ENCODE measurements around the gene DPM2.

DPM2 gene

DNA sequence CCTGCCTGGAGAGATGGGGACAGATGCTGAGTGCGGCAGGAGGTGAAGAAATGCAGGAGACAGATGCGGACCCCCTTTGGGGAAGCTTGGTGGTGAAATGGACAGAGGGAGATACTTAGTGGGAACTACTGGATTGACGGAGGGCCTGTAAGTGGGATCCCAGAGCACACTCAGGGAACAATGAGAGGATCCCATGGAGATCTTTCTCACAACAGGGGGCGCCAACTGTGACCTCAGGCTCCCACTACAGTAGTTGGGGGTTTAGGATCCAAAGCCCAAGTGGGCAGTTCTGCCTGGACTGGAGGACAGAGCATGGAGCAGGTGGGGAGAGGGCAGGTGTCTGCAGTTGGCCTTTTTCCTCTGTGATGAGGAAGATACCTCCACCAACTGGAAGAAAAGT lies 3.4 kb downstream of the DPM2 start:
- DNase-seq: no peak

- no peak for DNase-seq
These were observed 6.4 kb downstream of the DPM2 start for GRCh38 chr9:127931092-127931881.

DNA sequence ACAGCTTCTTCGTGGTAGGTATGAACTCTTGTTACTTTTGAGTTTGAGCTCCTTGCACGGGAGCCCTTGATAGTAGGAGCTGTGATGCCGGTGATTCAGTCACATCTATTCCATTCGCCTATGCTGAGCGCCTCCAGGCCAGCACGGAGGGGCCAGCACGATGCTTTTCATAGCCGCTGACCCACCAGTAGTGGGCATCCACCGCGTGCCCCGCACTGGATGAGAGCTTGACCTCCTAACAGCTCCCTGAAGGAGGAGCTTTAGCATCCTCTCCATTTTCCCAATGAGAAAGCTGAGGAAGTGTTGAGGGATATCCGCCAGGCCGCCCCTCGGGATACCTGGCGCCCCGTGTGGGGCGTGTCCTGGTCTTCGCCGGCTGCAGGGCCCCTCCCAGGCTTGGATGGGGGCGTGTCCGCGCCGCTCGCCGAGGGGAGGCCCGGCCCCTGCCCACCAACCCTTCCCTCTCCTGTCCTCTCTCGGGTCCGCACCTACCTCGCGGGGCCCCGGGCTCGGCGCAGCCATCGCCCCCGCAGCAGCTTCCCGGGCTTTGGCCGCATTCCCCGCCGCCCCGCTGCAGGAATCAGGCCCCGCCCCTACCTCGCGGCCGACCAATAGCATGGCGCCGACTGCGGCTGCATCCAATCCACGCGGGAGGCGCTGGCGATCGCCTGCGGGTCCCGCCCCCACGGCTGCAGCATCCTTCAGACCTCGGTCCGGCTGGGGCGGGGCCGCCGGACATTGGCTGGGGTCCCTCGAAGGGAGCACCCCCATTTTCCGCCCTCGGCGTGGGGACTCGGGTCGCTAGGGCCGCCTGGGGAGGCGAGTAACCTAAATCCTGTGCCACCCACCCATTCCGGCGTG lies 7.2 kb downstream of the DPM2 start, which contains the start of gene PIP5KL1:
PIP5KL1 (minus strand) TSS at position 547 of the 861 bp plus-strand sequence; CDS start at position 522, 25 bp downstream.
- DNase-seq: no peak

- no peak for DNase-seq
These were observed 8.1 kb downstream of the DPM2 start for GRCh38 chr9:127929625-127929979.

DNA sequence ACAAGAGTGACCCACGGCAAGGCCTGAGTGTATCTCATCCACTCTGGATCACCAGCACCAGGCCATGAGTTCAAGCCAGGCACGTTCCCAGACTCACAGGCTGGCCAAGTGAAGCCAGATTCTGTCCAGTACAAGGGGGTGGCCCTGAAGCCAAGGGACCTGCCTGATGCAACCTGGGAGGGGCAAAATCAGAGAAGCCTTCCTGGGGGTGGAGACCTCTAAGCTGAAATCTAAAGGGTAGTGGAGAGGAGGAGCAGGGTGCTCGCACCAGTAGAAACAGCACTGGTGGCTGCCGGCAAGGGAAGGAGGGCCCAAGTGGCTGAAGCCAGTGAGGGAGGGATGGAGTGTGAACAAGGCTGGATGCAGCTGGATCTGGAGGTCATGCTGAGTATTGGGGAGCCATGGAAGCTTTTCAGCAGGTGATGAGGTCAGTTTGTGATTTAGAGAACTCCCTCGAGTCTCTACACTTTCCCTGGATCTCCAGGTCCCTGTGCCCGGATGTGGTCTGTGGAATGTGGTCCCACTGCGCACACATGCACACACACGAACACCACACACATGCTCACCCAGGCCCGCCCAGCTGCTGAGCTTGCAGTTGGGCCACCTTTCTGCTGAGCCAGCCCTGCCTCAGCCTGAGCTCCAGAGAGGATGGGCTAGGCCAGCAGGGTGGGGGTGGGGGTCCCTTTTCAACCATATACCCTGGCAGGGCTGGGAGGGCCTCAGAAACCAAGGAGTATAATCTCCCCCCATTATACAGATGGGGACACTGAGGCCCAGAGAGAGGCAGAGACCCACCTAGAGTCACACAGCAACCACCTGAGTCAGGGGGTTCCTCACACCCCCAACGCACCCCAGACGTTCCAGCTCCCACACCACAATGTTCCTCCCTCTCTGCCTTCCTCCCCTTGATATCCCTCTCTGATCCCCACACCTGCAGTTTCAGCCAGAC lies 8.7 kb downstream of the DPM2 start:
- no peak for DNase-seq

GRCh38 chr9:127927988-127928675 lies 9.5 kb downstream of the DPM2 start:
- no peak for DNase-seq

- no peak for DNase-seq
These were observed 10.3 kb downstream of the DPM2 start for GRCh38 chr9:127927201-127927987.

GRCh38 chr9:127926906-127927200 lies 10.8 kb downstream of the DPM2 start:
- DNase-seq: no peak

GRCh38 chr9:127925959-127926905 lies 11.4 kb downstream of the DPM2 start:
- DNase-seq: no peak

- DNase-seq: no peak
These were observed 12.8 kb downstream of the DPM2 start for GRCh38 chr9:127924736-127925444.

DNA sequence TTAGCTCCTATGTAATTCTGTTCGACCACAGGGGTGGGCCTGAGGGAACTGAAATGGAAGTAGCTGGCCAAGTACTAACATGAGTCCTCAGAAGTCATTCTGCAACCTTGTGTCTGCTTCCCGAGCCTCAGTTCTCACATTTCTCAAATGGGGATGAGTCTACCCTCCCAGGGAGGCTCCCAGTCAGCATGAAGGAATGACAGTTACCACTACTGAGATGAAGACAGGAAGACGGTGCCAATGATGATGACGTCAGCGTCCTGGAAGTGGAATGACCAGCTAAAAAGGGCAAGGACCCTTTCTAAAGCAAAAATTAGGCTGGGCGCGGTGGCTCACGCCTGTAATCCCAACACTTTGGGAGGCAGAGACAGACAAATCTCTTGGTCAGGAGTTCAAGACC lies 13.9 kb downstream of the DPM2 start:
- no peak for DNase-seq

DNA sequence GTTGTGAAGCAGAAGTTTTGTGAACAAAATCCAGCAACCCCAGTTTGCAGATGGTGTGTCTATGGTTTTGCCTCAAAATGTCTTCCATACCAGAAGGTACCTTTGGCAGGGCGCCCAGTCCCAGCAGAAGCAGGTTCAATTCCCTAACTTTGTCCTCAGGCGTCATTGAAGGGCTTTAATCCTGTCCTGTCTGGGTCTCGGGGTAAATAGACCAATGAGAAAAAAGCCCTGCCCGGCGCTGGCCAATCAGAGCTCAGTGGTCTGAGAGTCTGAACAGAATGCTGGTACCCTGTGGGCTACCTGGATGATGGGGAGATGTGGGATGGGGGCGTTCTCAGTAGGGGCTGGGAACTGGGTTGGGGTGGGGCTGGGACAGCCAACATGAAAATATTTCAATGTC lies 14.6 kb downstream of the DPM2 start:
- DNase-seq: no peak

GRCh38 chr9:127921557-127922120 lies 16.0 kb downstream of the DPM2 start:
- DNase-seq: peak; percentile 16 to 50

DNA sequence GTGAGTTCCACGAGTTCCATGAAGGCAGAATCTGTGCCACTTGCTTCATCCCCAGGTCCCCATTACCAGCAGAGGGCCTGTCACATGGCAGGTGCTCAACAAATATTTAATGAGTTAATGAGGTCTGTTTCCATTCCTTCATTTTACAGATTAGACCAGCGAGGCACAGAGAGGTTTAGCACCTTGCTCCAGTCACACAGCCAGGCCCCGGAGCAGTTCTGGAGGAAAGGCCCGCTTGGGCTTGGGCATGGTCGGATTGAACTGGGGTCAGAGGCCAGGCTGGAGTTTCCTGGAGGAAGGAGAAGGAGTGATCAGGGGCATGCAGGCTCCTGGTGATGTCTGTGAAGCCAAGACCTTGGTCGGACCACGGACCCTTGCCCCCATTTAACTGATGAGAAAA lies 16.9 kb downstream of the DPM2 start:
- no peak for DNase-seq

DNA sequence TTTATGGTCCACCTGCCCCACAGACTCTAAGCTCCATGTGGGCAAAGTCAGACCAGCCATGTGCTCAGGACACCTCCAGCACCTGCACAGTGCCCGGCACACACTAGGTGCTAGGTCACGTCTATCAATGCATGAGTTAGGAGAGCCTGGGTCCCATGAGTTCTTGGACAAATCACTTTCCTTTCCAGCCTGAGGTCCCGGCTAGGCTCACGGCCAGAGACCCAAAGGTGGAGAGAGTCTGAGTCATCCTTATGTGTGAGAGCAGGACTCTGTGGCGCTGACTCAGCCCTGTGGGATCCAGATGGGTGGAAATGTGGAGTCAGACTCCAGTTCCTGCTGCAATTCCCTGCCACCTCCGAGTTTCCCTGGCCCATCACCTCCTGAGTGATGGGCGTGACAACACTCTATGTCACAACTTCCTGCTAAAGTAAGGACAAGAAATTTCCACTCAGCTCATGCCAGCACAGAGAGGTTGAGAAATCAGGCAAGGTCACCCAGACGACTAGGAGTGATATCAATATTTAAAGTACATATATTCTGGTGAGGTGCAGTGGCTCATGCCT lies 18.3 kb downstream of the DPM2 start:
- peak; percentile 63 to 79 for DNase-seq

DNA sequence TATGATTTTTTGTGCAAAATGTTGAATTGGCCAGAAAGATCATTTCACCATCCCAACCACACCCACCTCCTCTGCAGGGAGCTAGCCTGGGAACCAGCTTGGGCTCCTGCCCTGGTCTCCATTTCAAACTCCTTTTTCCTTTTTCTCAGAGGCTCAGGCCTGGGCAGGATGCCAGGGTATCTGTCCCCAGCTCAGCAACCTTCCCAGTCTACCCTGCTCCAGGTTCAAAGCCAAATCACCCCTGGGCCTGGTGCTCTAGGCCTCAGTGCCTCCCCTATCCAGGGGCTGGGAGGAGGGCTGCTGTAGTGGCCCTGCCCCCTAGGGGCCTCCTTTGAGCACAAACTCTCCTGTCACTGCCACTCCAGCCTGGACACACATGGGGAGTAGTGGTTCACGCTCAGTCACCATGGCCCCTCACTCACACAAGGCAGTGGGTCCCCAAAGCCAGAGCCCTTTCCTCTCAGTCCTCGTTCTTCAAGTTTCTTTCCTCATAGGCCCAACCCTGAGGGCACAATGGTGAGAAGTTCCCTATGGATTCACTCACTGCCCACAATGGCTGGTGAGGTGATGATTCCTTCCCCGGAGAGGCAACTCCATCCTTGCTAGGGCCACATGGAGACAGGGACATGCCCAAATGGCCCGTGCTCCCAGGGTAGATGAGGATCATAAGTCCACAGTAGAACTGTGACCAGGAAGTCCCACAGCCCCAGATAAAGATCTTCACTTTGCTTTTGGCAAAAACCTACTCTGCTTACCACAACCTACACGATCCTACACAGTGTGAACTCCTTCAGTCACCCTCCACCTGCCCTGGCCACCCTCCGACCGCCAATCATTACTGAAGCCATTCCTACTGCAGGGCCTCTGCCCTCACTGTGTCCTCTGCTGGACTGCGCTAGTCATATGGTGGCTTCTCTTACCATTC lies 19.2 kb downstream of the DPM2 start:
- DNase-seq: no peak

DNA sequence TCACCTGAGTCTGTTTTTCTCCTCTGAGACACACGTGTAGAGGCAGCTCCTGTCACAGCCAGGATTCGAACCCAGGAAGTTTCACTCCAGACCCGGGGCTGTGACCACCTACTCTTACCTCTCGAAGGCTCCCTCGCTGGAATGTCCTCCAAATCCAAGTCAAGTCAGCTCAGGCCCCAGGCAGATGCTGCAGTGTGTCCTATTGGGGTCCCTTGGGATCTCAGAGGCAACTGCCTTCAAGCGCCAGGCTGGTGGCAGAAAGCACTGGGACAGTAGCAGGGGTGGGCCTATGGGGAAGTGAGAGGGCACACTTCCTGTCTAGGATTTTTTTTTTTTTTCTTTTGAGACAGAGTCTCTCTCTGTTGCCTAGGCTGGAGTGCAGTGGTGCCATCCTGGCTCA lies 20.1 kb downstream of the DPM2 start:
- no peak for DNase-seq

Measured in AML-193 (cell line).